ENCODE results near the gene CCDC170. TPM values are rescaled to one million over a fixed set of nuclear protein-coding genes. Genes with fewer than 3 reads are reported as not detected.
A peak's percentile ranks its signal among the peaks of the same experiment; 100 is the strongest.

The CCDC170 gene
- total and polyA plus RNA-seq, 5 donors from 2014 or later, result not detected

GRCh38 chr6:151494936-151495320 lies 1.1 kb downstream of the CCDC170 start:
- Mint-ChIP-seq H3K27ac (no peak overlapping the region), H3K4me3 (peak overlapping the region in 3 of 4 donors; percentile 5 to 77 (median 61)), H3K36me3 (peaks cover 3% of the 10 kb centered on the region), H3K27me3 (peaks cover 61% of the 10 kb centered on the region), H3K4me1 (peaks cover 4 to 14% (median 12%) of the 10 kb centered on the region in 4 donors), H3K9me3 (peaks cover 0 to 3% (median 0%) of the 10 kb centered on the region in 7 donors)
- Histone ChIP-seq H3K4me3 (ENCODE audit: low read depth, low read length) (no peak overlapping the region), H3K27me3 (ENCODE audit: control insufficient read depth, insufficient read depth, low read length) (peaks cover 33% of the 10 kb centered on the region), H3K9me3 (ENCODE audit: control insufficient read depth in 2 of 2, low read length in 2 of 2) (no peaks in the 10 kb centered on the region), H3K36me3 (ENCODE audit: control insufficient read depth, insufficient read depth, low read length) (no peaks in the 10 kb centered on the region), H3K27ac (ENCODE audit: insufficient read depth, low read length, poor library complexity, severe bottlenecking) (no peak overlapping the region), H3K4me1 (ENCODE audit: control insufficient read depth, insufficient read depth, low read length, poor library complexity, severe bottlenecking) (peaks cover 13% of the 10 kb centered on the region)
- ATAC-seq (ENCODE audit: low read depth in 2 of 2) (no peak), DNase-seq (no peak)

DNA sequence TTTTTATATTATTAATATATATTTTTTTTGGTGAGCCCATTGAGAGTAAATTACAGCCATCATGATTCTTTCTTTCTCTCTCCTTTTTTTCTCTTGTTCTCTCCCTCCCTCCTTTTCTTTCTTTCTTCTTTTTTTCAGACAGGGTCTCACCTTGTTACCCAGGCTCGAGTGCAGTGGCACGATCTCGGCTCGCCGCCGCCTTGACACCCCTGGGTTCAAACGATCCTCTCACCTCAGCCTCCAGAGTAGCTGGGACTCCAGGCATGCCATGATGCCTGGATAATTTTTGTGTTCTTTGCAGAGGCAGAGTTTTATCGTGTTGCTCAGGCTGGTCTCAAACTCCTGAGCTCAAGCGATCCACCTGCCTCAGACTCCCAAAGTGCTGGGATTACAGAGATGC lies 1.6 kb downstream of the CCDC170 start:
- peaks cover 56% of the 10 kb centered on the region for H3K27me3 Mint-ChIP-seq
- H3K27ac ChIP-seq (ENCODE audit: insufficient read depth, low read length, poor library complexity, severe bottlenecking), result no peak overlapping the region
- no peaks in the 10 kb centered on the region for H3K36me3 ChIP-seq (ENCODE audit: control insufficient read depth, insufficient read depth, low read length)
- H3K9me3 Mint-ChIP-seq, result peaks cover 0 to 5% (median 0%) of the 10 kb centered on the region in 7 donors
- H3K36me3 Mint-ChIP-seq, result peaks cover 3% of the 10 kb centered on the region
- H3K4me3 ChIP-seq (ENCODE audit: low read depth, low read length), result no peak overlapping the region
- peaks cover 33% of the 10 kb centered on the region for H3K27me3 ChIP-seq (ENCODE audit: control insufficient read depth, insufficient read depth, low read length)
- H3K4me3 Mint-ChIP-seq, result peak overlapping the region in 1 of 4 donors; percentile 59
- H3K9me3 ChIP-seq (ENCODE audit: control insufficient read depth in 2 of 2, low read length in 2 of 2), result no peaks in the 10 kb centered on the region
- no peak for DNase-seq
- no peak for ATAC-seq (ENCODE audit: low read depth in 2 of 2)
- H3K27ac Mint-ChIP-seq, result no peak overlapping the region
- H3K4me1 ChIP-seq (ENCODE audit: control insufficient read depth, insufficient read depth, low read length, poor library complexity, severe bottlenecking), result peaks cover 13% of the 10 kb centered on the region
- peaks cover 4 to 14% (median 12%) of the 10 kb centered on the region in 4 donors for H3K4me1 Mint-ChIP-seq

GRCh38 chr6:151497905-151498304 lies 4.1 kb downstream of the CCDC170 start:
- Histone ChIP-seq H3K36me3 (ENCODE audit: control insufficient read depth, insufficient read depth, low read length) (no peaks in the 10 kb centered on the region), H3K4me1 (ENCODE audit: control insufficient read depth, insufficient read depth, low read length, poor library complexity, severe bottlenecking) (peaks cover 13% of the 10 kb centered on the region), H3K27ac (ENCODE audit: insufficient read depth, low read length, poor library complexity, severe bottlenecking) (no peak overlapping the region), H3K4me3 (ENCODE audit: low read depth, low read length) (no peak overlapping the region), H3K9me3 (ENCODE audit: control insufficient read depth in 2 of 2, low read length in 2 of 2) (no peaks in the 10 kb centered on the region), H3K27me3 (ENCODE audit: control insufficient read depth, insufficient read depth, low read length) (peaks cover 33% of the 10 kb centered on the region)
- Mint-ChIP-seq H3K4me3 (no peak overlapping the region), H3K27me3 (peaks cover 38% of the 10 kb centered on the region), H3K9me3 (peaks cover 0 to 5% (median 0%) of the 10 kb centered on the region in 7 donors), H3K27ac (no peak overlapping the region), H3K4me1 (peaks cover 4 to 14% (median 12%) of the 10 kb centered on the region in 4 donors), H3K36me3 (no peaks in the 10 kb centered on the region)
- ATAC-seq (ENCODE audit: low read depth in 2 of 2) (no peak), DNase-seq (no peak)

GRCh38 chr6:151498327-151498726 lies 4.5 kb downstream of the CCDC170 start:
- Mint-ChIP-seq H3K4me1 (peaks cover 4 to 13% (median 10%) of the 10 kb centered on the region in 4 donors), H3K36me3 (no peaks in the 10 kb centered on the region), H3K9me3 (peaks cover 0 to 5% (median 0%) of the 10 kb centered on the region in 7 donors), H3K4me3 (no peak overlapping the region), H3K27me3 (peaks cover 34% of the 10 kb centered on the region), H3K27ac (no peak overlapping the region)
- peaks cover 12% of the 10 kb centered on the region for H3K4me1 ChIP-seq (ENCODE audit: control insufficient read depth, insufficient read depth, low read length, poor library complexity, severe bottlenecking)
- H3K27me3 ChIP-seq (ENCODE audit: control insufficient read depth, insufficient read depth, low read length), result peaks cover 29% of the 10 kb centered on the region
- H3K4me3 ChIP-seq (ENCODE audit: low read depth, low read length), result no peak overlapping the region
- H3K9me3 ChIP-seq (ENCODE audit: control insufficient read depth in 2 of 2, low read length in 2 of 2), result no peaks in the 10 kb centered on the region
- no peak overlapping the region for H3K27ac ChIP-seq (ENCODE audit: insufficient read depth, low read length, poor library complexity, severe bottlenecking)
- DNase-seq, result peak in 1 of 3 donors; percentile 19
- ATAC-seq (ENCODE audit: low read depth in 2 of 2), result no peak
- no peaks in the 10 kb centered on the region for H3K36me3 ChIP-seq (ENCODE audit: control insufficient read depth, insufficient read depth, low read length)

DNA sequence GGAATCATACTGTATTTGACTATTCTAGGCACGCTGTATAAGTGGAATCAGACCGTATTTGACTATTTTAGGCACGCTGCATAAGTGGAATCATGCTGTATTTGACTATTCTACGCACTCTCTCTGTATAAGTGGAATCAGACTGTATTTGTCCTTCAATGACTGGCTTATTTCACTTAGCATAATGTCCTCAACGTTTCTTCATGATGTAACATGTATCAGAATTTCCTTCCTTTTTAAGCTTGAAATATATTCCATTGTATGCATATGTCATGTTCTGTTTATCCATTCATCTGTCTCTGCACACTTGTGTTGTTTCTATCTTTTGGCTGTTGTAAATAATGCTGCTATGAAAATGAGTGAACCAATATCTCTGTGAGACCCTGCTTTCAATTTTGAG lies 5.7 kb downstream of the CCDC170 start:
- no peak overlapping the region for H3K4me3 Mint-ChIP-seq
- H3K27ac Mint-ChIP-seq, result no peak overlapping the region
- H3K4me1 Mint-ChIP-seq, result peaks cover 4 to 9% (median 5%) of the 10 kb centered on the region in 4 donors
- no peaks in the 10 kb centered on the region for H3K36me3 Mint-ChIP-seq
- H3K9me3 ChIP-seq (ENCODE audit: control insufficient read depth in 2 of 2, low read length in 2 of 2), result no peaks in the 10 kb centered on the region
- H3K4me1 ChIP-seq (ENCODE audit: control insufficient read depth, insufficient read depth, low read length, poor library complexity, severe bottlenecking), result no peaks in the 10 kb centered on the region
- H3K27ac ChIP-seq (ENCODE audit: insufficient read depth, low read length, poor library complexity, severe bottlenecking), result no peak overlapping the region
- peaks cover 0 to 4% (median 0%) of the 10 kb centered on the region in 7 donors for H3K9me3 Mint-ChIP-seq
- no peak overlapping the region for H3K4me3 ChIP-seq (ENCODE audit: low read depth, low read length)
- no peak for DNase-seq
- ATAC-seq (ENCODE audit: low read depth in 2 of 2), result no peak
- H3K36me3 ChIP-seq (ENCODE audit: control insufficient read depth, insufficient read depth, low read length), result no peaks in the 10 kb centered on the region
- H3K27me3 Mint-ChIP-seq, result peaks cover 35% of the 10 kb centered on the region
- peaks cover 22% of the 10 kb centered on the region for H3K27me3 ChIP-seq (ENCODE audit: control insufficient read depth, insufficient read depth, low read length)

DNA sequence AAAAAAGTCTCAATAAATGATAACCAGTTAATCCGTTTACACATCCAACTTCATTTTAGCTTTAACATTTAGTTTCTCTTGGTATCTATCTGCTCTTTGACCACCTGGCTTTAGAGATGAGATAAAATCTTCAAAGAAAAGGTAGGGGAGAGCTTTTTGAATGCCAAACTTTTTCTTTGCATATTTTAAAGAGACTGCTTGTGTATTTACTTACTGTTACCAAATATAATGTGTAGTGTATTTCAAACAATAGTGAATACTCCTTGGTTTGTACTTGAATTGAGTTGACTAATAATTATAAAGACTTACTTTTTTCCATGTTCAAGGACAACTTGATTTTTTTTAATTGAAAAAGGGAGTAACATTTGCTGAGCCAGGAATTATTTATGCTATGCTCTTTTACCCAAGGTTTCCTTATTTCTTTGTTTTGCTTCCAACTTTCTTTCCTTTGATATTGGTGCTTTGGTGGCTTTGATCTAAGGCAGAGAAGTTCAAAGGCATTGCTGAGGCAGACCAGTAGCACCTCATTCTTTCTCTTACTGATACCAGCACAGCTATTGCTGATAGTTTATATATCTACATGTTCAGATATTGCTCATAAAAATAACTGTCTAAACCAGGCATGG lies 7.8 kb downstream of the CCDC170 start:
- ATAC-seq (ENCODE audit: low read depth in 2 of 2) (no peak), DNase-seq (no peak)
- H3K27ac Mint-ChIP-seq, result no peak overlapping the region
- no peak overlapping the region for H3K27ac ChIP-seq (ENCODE audit: insufficient read depth, low read length, poor library complexity, severe bottlenecking)
- H3K4me3 Mint-ChIP-seq, result no peak overlapping the region
- H3K27me3 ChIP-seq (ENCODE audit: control insufficient read depth, insufficient read depth, low read length), result peaks cover 10% of the 10 kb centered on the region
- H3K27me3 Mint-ChIP-seq, result peaks cover 18% of the 10 kb centered on the region
- no peaks in the 10 kb centered on the region for H3K9me3 ChIP-seq (ENCODE audit: control insufficient read depth in 2 of 2, low read length in 2 of 2)
- no peaks in the 10 kb centered on the region for H3K36me3 ChIP-seq (ENCODE audit: control insufficient read depth, insufficient read depth, low read length)
- peaks cover 0 to 2% (median 0%) of the 10 kb centered on the region in 4 donors for H3K4me1 Mint-ChIP-seq
- no peaks in the 10 kb centered on the region for H3K36me3 Mint-ChIP-seq
- H3K4me3 ChIP-seq (ENCODE audit: low read depth, low read length), result no peak overlapping the region
- H3K4me1 ChIP-seq (ENCODE audit: control insufficient read depth, insufficient read depth, low read length, poor library complexity, severe bottlenecking), result no peaks in the 10 kb centered on the region
- peaks cover 0 to 2% (median 0%) of the 10 kb centered on the region in 7 donors for H3K9me3 Mint-ChIP-seq

DNA sequence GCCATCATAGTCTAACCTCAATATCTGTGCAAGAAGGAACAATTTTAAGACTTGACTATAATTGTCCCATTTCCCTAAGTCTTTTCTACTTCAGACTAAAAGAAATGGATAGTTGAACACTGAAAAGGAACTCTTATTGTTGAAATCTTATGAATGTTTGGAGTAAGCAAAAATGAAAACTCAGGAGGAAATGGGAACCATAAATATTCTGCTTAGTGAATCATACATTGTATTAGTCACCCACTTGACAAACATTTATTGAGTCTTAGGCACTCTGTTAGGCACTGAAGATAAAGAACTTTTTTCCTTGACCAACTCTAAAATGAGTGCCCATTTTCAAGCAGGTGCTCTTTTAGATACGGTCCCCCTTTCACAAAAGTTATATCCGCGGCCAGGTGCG lies 8.7 kb downstream of the CCDC170 start:
- Histone ChIP-seq H3K4me3 (ENCODE audit: low read depth, low read length) (no peak overlapping the region), H3K27me3 (ENCODE audit: control insufficient read depth, insufficient read depth, low read length) (peaks cover 7% of the 10 kb centered on the region), H3K4me1 (ENCODE audit: control insufficient read depth, insufficient read depth, low read length, poor library complexity, severe bottlenecking) (no peaks in the 10 kb centered on the region), H3K36me3 (ENCODE audit: control insufficient read depth, insufficient read depth, low read length) (no peaks in the 10 kb centered on the region), H3K27ac (ENCODE audit: insufficient read depth, low read length, poor library complexity, severe bottlenecking) (no peak overlapping the region), H3K9me3 (ENCODE audit: control insufficient read depth in 2 of 2, low read length in 2 of 2) (no peaks in the 10 kb centered on the region)
- no peak overlapping the region for H3K27ac Mint-ChIP-seq
- ATAC-seq (ENCODE audit: low read depth in 2 of 2) (no peak), DNase-seq (no peak)
- H3K36me3 Mint-ChIP-seq, result no peaks in the 10 kb centered on the region
- peaks cover 12% of the 10 kb centered on the region for H3K27me3 Mint-ChIP-seq
- peaks cover 0 to 2% (median 0%) of the 10 kb centered on the region in 4 donors for H3K4me1 Mint-ChIP-seq
- peaks cover 0 to 2% (median 0%) of the 10 kb centered on the region in 7 donors for H3K9me3 Mint-ChIP-seq
- no peak overlapping the region for H3K4me3 Mint-ChIP-seq

GRCh38 chr6:151506761-151507160 lies 12.9 kb downstream of the CCDC170 start:
- no peaks in the 10 kb centered on the region for H3K9me3 ChIP-seq (ENCODE audit: control insufficient read depth in 2 of 2, low read length in 2 of 2)
- H3K9me3 Mint-ChIP-seq, result peaks cover 0 to 2% (median 0%) of the 10 kb centered on the region in 7 donors
- ATAC-seq (ENCODE audit: low read depth in 2 of 2), result no peak
- no peaks in the 10 kb centered on the region for H3K4me1 ChIP-seq (ENCODE audit: control insufficient read depth, insufficient read depth, low read length, poor library complexity, severe bottlenecking)
- H3K4me3 ChIP-seq (ENCODE audit: low read depth, low read length), result no peak overlapping the region
- no peaks in the 10 kb centered on the region for H3K36me3 Mint-ChIP-seq
- H3K27ac ChIP-seq (ENCODE audit: insufficient read depth, low read length, poor library complexity, severe bottlenecking), result no peak overlapping the region
- DNase-seq, result no peak
- no peak overlapping the region for H3K27ac Mint-ChIP-seq
- H3K27me3 ChIP-seq (ENCODE audit: control insufficient read depth, insufficient read depth, low read length), result peaks cover 3% of the 10 kb centered on the region
- no peak overlapping the region for H3K4me3 Mint-ChIP-seq
- peaks cover 16% of the 10 kb centered on the region for H3K27me3 Mint-ChIP-seq
- no peaks in the 10 kb centered on the region for H3K36me3 ChIP-seq (ENCODE audit: control insufficient read depth, insufficient read depth, low read length)
- H3K4me1 Mint-ChIP-seq, result peaks cover 0 to 2% (median 0%) of the 10 kb centered on the region in 4 donors
